GM19397 (cell line): ENCODE measurements around the gene ARPP21.

ENCODE experiments used
- ATAC-seq: cut with Tn5 transposase; IDR thresholded peaks from one replicate; pipeline ENCODE4 v1.9.1; 2021; ENCODE audit warnings: mild to moderate bottlenecking, moderate library complexity; ENCODE audit not compliant: unreplicated experiment

Gene ARPP21

DNA sequence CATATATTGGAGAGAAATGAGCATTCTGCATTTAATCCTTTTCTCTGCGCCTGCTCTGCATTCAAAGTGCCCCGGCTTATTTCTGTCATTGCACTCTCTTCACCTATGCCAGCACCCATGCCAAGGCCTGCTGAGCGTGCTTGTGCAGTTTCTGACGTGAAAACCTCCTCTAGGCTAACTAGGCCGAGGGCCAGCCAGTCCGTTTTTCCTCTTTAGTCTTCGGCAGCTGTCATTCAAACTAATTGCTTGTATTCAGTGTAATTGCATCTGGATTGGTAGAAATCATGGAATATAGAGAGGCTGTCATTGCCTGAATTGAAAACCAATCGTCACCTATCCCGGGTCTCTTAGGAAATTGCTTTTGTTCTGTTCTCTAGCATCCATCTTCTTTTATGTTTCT is 94.0 kb downstream of the ARPP21 start:
- ATAC-seq = no peak

DNA sequence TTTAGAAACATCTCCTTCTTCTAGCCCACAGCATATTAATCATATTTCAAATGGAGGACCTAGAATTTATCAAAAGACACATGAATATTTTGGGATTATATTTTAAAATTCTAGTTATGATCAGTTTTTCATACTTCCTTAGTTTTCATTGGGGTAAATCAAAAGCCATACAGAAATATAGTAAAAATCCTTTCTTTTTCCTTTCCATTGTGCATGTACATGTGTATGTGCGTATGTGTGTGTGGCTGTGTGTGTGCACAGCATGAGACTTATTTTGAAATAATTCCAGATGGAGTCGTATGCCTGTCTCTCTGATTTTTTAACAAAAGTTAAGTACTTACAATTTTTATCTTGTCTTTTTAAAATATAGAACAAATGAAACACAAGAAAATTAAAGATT is 94.5 kb downstream of the ARPP21 start:
- no peak for ATAC-seq

DNA sequence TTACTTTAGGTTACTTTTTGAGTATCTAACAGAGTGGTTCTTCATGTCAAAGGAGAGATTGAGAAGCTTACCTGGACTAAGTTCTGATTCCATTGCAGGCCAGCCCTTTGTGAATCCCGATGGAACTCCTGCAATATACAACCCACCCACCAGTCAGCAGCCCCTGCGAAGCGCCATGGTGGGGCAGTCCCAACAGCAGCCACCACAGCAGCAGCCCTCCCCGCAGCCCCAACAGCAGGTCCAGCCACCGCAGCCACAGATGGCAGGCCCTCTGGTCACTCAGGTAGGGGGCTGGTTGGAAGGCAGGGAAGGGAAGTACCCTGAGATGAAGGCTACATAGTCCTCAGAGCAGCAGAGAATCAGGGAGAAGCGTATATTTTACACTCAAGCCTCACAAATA is 97.8 kb downstream of the ARPP21 start:
- no peak for ATAC-seq

DNA sequence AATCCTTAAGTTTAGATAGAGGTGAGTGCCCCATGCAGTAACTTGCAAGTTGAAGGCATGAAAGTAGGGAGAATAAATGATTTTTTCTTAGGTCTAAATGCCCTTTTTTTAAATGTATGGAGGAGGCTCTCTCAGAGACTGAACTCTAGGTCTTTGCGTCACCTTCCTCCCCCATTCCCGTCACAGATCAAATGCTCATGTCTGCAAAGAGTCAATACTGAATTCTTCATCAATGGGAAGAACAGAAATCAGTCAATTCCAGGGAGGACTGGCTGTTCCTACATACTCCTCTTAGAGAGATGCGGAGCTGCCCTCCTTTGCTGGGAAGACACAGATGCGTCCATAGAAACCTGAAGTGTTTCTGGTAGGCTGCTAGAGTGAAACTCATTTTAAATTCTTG is 98.2 kb downstream of the ARPP21 start:
- ATAC-seq = no peak

DNA sequence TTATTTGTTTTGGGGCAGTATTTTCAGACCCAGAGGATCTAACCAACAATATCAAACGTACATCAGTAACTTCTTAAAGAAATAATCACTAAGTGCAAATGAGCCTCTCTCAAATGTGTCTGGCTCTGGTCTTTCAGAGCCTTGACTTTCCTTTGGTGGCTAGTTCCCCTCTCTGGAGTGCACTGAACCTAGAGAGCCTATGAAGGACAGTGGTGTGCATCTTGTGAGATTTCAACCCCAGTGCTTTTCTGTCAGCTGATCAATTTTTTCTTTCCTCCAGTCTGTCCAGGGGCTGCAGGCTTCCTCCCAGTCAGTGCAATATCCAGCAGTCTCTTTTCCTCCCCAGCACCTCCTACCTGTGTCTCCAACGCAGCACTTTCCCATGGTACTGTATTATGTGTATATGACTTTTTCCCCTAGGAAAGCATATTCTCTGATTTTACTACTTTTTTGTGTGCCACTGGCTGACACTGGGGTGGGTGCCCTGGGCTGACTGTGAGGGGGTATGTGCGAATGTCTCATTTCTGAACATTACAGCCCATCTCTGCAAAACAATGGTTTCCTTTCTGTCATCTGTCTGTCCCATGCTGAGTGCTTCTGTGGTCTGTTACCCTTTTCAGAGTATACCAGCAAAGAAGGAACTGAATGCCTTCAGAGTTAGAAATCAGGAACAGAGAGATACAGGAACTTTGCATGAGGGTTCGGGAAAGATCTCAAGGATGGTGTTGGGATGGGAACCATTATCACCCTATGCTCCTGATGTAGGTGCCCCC is 98.8 kb downstream of the ARPP21 start:
- ATAC-seq = no peak

DNA sequence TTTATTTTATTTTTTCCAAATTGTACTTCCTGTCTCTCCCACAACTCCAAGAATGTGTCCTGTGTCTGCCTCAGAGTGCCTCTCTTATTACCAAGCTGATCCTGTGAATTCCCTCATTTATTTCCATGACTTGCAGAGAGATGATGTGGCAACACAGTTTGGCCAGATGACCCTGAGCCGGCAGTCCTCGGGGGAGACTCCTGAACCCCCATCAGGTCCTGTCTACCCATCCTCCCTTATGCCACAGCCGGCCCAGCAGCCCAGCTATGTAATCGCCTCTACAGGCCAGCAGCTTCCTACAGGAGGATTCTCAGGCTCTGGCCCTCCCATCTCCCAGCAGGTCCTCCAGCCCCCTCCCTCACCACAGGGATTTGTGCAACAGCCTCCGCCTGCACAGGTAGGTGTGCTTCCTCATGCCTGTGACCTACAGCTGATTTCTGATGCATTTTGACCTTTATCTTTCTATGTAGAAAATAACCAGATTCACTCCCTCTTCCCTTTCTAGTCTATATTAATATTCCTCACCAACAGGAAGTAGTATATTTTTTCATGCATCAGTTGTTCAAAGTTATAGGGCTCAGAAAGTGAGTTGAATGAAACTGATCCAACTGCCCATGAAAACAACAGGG is 100.0 kb downstream of the ARPP21 start:
- no peak for ATAC-seq

DNA sequence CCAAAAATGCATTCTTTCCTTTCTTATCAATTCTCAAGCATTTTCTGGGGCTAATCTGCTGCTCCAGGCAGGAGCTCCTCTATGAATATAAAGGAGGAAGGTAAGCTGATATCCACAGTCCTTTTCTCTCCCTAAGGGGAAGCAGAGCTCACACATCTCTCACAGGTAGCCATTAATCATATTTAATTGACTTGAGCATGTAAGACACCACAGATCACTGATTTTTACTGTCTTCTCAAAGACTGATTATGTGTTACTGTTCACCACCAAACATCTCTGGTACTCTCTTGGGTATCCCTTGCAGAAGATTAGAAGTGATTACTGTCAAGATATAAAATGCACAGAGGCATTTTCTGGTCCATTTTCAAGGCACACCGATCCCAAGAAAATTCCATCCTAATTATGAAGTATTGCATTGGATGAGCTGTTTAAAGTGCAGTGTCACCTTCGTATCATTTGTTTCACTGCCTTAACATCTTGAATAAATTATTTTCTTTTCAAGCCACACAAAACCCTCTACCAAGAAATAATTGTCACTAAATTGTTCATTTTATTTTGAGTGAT is 100.7 kb downstream of the ARPP21 start:
- no peak for ATAC-seq

DNA sequence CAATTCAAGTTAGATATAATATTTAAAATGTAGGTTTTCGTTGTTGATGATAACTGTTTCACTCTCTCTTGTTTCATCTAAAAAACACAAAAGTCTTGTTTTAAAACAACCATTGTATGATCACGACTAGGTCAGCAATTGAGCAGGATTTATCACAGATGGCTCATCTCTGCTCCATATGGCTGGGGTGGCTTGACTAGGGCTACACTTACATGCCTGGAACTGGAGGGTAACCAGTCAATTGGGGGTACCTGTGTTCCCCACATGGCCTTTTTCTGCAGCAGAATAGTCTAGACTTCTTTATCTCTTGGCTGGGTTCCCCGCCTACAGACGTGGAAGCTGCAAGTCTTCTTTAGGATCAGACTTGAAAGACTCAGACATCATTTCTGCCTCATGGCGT is 103.9 kb downstream of the ARPP21 start:
- no peak for ATAC-seq

DNA sequence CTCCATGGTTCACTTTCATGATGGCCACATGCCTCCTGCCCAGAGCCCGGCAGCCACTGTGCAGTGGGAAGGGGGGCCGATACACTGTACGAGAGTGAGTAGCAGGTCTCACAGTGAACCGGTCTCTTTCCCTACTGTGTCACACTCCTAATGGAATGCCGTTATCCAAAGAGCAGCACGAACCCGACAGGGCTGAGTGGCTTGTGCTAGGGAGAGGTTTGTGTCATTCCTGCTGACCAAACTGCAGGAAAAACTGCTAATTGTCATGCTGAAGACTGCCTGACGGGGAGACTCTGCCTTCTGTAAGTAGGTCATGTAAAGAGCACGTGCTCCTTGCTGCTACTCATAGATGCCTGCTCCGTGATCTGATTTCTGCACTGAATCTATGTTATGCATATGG is 105.1 kb downstream of the ARPP21 start:
- no peak for ATAC-seq

DNA sequence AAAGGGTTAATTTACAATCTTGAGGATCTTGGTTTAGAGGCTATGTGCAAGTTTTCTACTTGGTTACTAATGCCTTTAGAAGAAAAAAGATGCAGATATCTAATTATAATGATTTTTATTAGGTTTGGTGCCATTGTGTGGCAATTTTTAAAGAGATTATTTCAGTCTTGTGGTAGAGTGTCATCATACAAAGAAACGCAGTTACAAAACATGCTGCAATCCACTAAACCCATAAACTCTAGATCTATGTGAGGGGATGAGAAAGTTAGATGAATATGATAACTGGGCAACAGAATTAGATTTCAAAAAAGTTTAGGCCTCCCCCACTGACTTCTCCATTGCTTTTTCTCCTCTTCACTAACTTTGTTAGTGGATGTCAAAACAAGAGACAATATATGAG is 106.0 kb downstream of the ARPP21 start:
- ATAC-seq = no peak

DNA sequence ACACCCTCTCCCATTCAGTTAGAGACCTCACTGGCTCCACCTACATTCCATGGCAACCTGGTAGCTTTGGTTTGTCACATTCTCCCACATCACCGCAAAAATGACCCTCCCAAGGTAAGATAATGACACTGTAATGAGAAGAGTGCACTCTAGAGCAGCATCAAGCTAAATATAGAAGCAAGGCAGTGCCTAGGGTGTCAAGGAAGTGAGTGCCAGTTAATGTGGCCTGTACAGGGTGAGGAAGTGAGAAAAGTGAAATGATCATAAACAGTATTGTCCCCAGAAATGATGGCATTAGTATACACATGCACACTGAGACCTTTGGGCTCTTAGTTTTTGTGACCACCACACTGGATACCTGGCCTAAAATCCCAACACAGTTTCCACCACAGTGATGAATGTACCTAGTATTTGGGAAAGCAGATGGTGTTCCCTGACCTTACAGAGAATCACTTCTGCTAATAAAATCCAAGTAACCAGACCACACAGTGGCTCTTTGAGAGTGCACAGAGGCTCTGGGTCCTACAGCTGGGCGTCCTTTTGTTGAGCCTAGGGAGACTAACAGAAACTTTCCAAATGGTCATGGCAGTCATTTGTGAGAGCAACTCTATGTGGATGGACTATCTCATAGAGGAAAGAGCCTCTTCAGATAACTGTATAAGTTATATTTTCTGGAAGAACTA is 106.6 kb downstream of the ARPP21 start:
- no peak for ATAC-seq

DNA sequence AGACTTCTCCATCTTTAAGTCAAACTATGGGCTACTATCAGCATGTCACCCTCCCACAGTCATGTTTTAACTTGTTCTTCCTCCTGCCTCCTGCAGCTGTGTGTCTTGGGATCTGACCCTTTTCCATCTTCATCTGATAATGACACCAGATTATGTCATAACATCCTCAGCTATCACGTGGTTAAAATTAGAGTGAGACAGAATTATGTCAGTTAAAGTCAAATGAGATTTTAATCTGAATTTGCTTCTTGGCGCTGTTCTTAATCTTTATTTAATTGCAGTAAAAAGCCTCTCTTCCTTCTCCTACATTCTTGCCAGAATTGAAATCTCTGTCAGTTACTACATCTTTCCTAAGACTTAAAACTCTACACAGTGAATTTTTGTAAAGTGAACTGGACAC is 107.2 kb downstream of the ARPP21 start:
- no peak for ATAC-seq

DNA sequence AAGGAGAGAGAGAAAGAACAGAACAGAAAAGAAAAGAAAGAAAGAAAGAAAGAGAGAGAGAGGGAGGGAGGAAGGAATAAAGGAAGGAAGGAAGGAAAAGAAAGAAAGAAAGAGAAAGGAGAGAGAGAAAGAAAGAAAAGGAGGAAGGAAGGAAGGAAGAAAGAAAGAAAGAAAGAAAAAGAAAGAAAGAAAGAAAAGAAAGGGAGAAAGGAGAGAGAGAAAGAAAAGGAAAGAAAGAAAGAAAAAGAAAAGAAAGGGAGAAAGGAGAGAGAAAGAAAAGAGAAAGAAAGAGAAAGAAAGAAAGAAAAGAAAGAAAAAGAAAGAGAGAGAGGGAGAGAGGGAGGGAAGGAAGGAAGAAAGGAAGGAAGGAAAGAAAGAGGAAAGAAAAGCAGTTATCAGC is 108.8 kb downstream of the ARPP21 start:
- ATAC-seq = no peak

DNA sequence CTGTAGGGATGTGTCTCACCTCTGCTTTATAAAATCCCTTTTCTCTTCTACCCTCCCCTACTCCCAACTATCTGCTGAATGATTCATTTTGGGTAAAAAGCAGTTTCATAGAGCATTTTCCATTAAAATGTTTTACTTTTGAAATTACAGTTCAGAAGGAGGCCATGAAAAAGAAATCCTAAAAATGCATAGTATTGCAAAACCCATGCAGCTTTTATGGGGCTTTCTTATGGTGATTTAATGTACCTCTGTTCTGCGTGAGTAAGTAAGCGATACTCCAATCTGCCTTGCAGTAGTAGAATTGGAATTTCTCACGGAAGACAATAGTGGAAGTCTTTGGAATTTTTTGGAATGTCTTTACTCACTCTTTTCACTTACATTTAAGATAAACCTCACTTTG is 111.9 kb downstream of the ARPP21 start:
- ATAC-seq = no peak

DNA sequence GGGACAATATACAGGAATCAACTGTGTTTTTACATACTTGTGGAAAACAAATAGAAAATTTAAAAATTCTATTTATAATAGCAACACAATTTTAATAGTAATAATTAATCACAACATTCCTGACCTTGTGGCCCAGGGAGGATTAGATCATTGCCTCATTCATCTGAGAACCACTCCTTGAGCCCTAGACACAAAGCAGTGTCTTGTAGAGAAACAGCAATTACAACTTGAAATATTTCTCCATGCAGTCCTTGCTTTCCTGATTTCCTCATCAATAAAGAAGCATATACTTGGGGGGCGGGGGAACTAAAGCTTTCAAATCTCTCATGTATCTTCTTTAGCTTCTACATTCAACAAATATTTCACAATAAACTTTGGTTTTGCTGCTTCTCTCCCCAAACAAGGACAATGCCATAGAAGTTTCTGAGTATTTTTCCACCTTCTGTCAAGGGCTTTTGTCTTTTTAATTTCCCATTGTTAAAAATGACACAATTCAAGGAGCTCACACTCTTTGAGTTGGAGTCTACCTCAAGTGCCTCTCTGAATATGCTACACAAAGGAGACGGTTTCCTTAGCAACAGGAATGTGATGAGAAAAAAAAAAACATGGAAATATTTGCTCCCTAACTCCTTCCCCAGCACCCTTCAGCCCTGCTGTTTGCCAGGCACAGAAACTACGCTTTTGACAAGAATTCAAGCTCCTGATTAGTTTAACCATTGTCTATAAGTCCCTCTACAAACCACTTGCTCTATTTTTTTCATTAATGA is 118.8 kb downstream of the ARPP21 start:
- ATAC-seq = no peak

DNA sequence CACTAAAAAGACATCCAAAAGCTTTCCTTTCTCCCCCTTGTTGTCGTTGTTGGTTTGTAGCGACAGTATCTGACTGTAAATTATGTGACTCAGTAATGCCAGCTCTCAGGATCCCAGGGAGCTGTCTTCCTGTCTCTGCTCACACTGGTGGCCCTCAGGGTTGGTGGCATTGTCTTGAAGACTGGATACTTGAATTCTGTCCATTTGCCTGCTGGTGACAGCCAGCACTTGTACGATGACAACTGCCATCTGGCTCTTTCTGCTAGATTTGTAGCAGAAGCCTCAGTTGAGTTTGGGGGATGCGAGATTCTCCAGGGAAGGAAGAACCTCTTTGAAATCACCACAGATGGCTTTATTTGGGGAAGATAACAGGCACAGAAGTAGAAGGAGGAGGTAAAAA is 120.8 kb downstream of the ARPP21 start:
- ATAC-seq = no peak

DNA sequence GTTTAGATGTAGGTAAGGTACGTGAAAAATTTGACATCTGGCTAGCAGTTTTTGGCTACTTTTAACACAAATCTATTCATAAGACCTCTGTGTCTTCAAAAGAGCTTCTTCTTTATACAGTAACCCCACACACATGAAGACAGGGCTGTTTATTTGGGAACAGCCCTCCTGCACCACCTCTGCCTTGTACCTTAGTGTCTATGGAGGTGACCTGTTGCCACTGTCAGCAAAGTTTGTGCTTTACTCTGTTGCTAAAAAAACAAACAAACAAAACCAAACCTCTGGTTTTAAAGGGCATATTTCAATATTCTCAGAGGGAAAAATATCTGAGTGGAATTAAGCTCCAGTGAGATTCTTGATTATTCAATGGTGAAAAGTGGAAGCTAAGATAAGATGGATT is 122.0 kb downstream of the ARPP21 start:
- no peak for ATAC-seq

DNA sequence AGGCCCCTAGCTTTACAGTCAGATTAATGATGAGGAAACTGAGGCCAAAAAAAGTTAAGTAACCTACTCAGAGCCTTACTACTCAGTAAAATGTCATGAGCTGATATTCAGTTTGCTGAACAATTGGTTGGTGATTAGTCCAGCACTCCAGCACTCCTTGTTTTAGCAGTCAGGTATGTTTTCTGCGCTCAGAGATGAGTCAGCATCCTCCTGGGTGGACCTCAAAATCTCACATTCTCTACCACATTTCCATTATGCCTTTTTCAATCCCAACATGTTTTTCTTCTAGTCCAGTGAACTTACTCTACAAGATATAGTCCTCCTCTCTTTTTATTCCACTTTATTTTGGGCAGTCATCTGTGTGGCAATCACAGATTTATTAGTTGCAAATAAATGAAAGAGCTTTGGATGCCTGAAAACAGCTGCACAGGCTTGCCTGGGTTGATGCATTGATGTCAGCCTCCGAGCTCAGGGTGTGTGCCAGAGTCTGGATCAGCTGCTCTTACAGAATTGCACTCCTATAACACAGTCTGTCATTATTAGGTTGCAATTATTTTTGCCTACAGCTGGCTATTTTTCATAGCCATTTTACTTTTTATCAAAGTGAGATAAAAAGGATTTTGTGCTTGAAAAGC is 133.2 kb downstream of the ARPP21 start:
- no peak for ATAC-seq

DNA sequence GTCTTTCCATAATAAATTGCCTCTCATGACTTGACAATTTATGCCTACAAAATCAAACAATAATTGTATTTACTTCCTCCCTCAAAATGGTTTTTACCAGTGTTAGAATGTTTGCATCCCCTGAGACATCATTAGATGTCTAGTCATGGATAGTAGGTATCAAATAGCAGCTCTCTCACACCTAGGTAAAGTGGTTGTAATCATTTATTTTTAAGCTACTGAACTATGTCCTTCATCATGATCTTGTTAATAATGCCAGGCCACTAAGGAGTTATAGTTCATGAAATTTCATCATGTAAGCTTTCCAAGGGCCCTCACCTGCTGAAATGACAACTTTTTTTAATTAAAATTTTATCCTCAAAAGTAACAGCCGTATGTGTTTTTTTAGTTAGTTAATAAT is 134.1 kb downstream of the ARPP21 start:
- no peak for ATAC-seq

DNA sequence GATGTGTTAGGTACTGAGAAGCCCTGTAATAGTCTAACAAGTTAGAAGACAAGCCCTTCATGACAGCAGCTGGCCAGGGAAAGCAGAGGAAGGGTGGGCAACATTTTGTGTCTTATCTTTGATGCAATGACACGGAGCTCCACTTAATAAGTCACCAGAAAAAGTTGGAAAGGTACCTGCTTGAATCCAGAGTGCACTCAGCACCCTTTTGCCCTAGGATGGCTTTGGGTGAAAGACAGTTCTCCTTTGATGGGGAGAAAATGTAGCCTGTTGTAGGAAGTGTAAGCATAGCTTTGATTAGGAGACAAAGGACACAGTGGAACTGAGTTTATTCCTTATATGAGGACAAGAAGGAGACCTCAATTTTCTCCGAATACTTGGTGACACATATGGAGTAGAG is 137.0 kb downstream of the ARPP21 start:
- no peak for ATAC-seq

DNA sequence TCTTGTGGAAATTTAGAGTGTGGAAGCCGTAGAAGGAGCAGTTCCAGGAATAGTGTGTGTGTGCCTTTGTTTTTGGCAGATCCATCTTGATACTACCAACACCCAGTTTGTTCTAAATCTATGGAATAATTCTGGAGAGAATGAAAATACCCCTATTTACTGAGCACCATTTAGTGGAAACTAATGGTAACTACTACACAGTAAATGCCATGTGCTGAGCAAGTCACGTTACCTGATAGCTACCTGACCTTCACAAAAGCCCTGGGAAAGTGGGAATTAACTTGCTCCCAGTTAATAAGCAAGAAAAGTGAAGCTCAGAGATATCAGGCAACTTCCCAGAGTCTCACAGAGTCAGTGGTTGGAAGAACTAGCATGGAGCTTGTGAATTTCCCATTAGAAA is 137.7 kb downstream of the ARPP21 start:
- no peak for ATAC-seq
